Endodermal cell (in vitro differentiated cells): Measurements from ENCODE around the gene NPPA. TPM values are rescaled to one million over a fixed set of nuclear protein-coding genes. Genes with fewer than 3 reads are reported as not detected.
A peak's percentile ranks its signal among the peaks of the same experiment; 100 is the strongest.

Experiments
- DNase-seq: peaks from one replicate; pipeline ENCODE4 v3.0.0-alpha.2; 2017
- H3K27ac ChIP-seq: 2 replicates; pipeline ENCODE4 v1.5.1; 2013; ENCODE audit warnings: mild to moderate bottlenecking, low read depth, low read length, moderate library complexity
- H3K27me3 ChIP-seq: 2 replicates; pipeline ENCODE4 v1.6.1; 2013; ENCODE audit warnings: mild to moderate bottlenecking, low read length, moderate library complexity; ENCODE audit not compliant: insufficient read depth, control insufficient read depth, poor library complexity, severe bottlenecking
- H3K36me3 ChIP-seq: 2 replicates; pipeline ENCODE4 v1.7.0; 2013; ENCODE audit warnings: mild to moderate bottlenecking, low read length, moderate library complexity; ENCODE audit not compliant: control insufficient read depth, insufficient read depth
- H3K4me1 ChIP-seq: one replicate; pipeline ENCODE4 v1.7.0; 2013; ENCODE audit warnings: low read length; ENCODE audit not compliant: control insufficient read depth, insufficient read depth
- H3K4me3 ChIP-seq: 2 replicates; pipeline ENCODE4 v1.5.1; 2013; ENCODE audit warnings: mild to moderate bottlenecking, low read length, moderate library complexity
- H3K9ac ChIP-seq: 2 replicates; pipeline ENCODE4 v1.6.1; 2013; ENCODE audit warnings: mild to moderate bottlenecking, low read length, moderate library complexity; ENCODE audit not compliant: poor library complexity, severe bottlenecking; ENCODE audit errors: extremely low read depth
- H3K9me3 ChIP-seq: 2 replicates; pipeline ENCODE4 v1.6.1; 2013; ENCODE audit warnings: mild to moderate bottlenecking, low read length, moderate library complexity; ENCODE audit not compliant: control insufficient read depth
- H3K27ac Mint-ChIP-seq: 2 replicates; pipeline ENCODE4 v1.8.0; 2020; ENCODE audit warnings: mixed read lengths
- H3K27me3 Mint-ChIP-seq: 2 replicates; pipeline ENCODE4 v1.8.0; 2021; ENCODE audit warnings: mild to moderate bottlenecking, mixed read lengths; ENCODE audit not compliant: insufficient read depth
- H3K36me3 Mint-ChIP-seq: 2 replicates; pipeline ENCODE4 v1.8.0; 2020; ENCODE audit warnings: low read depth, mixed read lengths
- H3K4me1 Mint-ChIP-seq: 2 replicates; pipeline ENCODE4 v1.8.0; 2020; ENCODE audit warnings: mixed read lengths
- H3K4me3 Mint-ChIP-seq: 2 replicates; pipeline ENCODE4 v1.8.0; 2020; ENCODE audit warnings: mild to moderate bottlenecking, moderate library complexity, mixed read lengths
- H3K9me3 Mint-ChIP-seq: 2 replicates; pipeline ENCODE4 v1.8.0; 2020; ENCODE audit warnings: mild to moderate bottlenecking, mixed read lengths
- CTCF ChIP-seq: fragments of 200-600 bp; sonication (generic); conservative IDR thresholded peaks from 2 replicates; pipeline ENCODE4 v1.5.0; 2021; ENCODE audit warnings: antibody characterized with exemption, mild to moderate bottlenecking
- WGBS, 2 experiments: methylation state at CpG; one replicate each; pipeline versions ENCODE4 v1.1.5 to v1.1.7; 2013; ENCODE audit warnings: missing lambda C conversion rate in 2 of 2, mixed read lengths in 1 of 2; ENCODE audit not compliant: insufficient coverage in 1 of 2, insufficient read length in 1 of 2; 5-methylcytosine and 5-hydroxymethylcytosine counted together
- total RNA-seq, 2 donors: library from RNA; stranded (reverse); fragmentation: NEBNext Ultra II Directional in 1 of 2; extraction: Animal tissue kit (Norgen Biotek cat#: 25700) in 1 of 2; gene quantifications; 2 replicates in 1 of 2; 3 replicates in 1 of 2; pipeline ENCODE4 v1.2.1, GENCODE V29; 2021

Gene NPPA
- total RNA-seq, 2 donors from 2014 or later = not detected

DNA sequence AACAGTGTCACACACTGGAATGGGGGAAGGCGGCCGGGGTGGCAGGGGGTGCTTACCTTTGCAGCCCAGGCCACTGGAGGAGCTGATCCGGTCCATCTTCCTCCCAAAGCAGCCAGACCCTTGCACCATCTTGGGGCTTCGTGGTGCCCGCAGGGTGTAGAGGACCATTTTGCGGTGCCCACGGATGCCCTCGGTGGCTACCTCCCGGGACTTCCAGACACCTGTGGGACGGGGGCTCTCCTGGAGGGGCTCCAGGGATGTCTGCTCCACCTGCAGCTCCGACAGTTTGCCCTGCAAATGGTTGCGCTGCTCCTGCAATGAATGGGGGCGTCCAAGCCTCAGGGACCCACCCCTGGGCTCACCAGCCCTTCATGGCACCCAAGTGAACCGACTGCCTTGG lies 10.6 kb upstream of the NPPA start:
- H3K9me3 ChIP-seq = no peaks in the 10 kb centered on the region
- no peaks in the 10 kb centered on the region for H3K9me3 Mint-ChIP-seq

DNA sequence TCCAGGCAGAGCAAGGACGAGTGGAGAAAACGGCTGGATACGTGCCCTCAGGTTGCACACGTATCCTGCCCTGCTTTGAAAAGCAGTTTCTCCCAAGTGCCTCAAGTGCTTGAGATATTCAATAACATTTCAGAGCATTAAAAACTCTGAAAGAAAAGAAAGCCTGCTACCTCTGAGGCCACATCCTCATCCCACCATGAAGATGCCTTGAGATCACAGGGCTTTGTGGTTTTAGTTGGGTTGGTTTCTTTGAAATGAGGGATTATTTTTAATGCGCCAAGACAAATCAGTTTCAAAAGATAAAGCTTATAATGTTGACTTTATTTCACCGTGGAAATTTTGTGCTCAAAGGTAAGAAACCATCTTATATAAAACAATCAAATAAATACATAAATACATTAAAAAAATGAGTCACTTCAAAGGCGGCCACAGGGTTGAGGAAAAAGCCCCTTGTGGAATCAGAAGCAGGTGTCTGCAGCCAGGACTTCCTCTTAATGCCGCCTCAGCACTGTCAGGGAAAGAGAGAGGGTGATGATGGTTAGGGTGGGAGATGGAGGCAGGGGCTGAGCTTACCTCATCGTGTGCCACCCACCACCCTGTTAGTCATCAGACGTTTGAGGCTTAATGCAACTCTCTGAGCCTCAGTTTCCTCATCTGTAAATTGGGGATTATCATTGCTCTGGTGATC lies 9.7 kb upstream of the NPPA start:
- Mint-ChIP-seq H3K4me3 (no peak overlapping the region), H3K9me3 (no peaks in the 10 kb centered on the region), H3K27me3 (peaks cover 55% of the 10 kb centered on the region), H3K27ac (no peak overlapping the region), H3K36me3 (no peaks in the 10 kb centered on the region), H3K4me1 (peaks cover 6% of the 10 kb centered on the region)
- peak overlapping the region; percentile 77 for H3K9ac ChIP-seq
- DNase-seq = no peak
- WGBS, 2 experiments = 65 to 69% methylated on average over 5 to 10 of the region's 10 CpGs
- H3K9me3 ChIP-seq = no peaks in the 10 kb centered on the region
- peaks cover 6% of the 10 kb centered on the region for H3K27me3 ChIP-seq
- peaks cover 5% of the 10 kb centered on the region for H3K4me1 ChIP-seq
- no peaks in the 10 kb centered on the region for H3K36me3 ChIP-seq
- no peak overlapping the region for H3K27ac ChIP-seq
- H3K4me3 ChIP-seq = peak overlapping the region; percentile 77
- TF ChIP-seq CTCF = no peak

More for the DNA sequence above, 10.6 kb upstream of the NPPA start:
- DNase-seq = no peak
- peaks cover 5% of the 10 kb centered on the region for H3K4me1 ChIP-seq
- no peak for TF ChIP-seq CTCF
- peaks cover 57% of the 10 kb centered on the region for H3K27me3 Mint-ChIP-seq
- H3K27ac Mint-ChIP-seq = no peak overlapping the region
- H3K27ac ChIP-seq = no peak overlapping the region
- peaks cover 6% of the 10 kb centered on the region for H3K27me3 ChIP-seq
- H3K36me3 ChIP-seq = no peaks in the 10 kb centered on the region
- peak overlapping the region; percentile 77 for H3K9ac ChIP-seq
- H3K4me3 ChIP-seq = peak overlapping the region; percentile 77
- WGBS, 2 experiments = 77 to 84% methylated on average over 12 to 14 of the region's 14 CpGs
- peak overlapping the region; percentile 47 for H3K4me3 Mint-ChIP-seq
- no peaks in the 10 kb centered on the region for H3K36me3 Mint-ChIP-seq
- peaks cover 6% of the 10 kb centered on the region for H3K4me1 Mint-ChIP-seq

DNA sequence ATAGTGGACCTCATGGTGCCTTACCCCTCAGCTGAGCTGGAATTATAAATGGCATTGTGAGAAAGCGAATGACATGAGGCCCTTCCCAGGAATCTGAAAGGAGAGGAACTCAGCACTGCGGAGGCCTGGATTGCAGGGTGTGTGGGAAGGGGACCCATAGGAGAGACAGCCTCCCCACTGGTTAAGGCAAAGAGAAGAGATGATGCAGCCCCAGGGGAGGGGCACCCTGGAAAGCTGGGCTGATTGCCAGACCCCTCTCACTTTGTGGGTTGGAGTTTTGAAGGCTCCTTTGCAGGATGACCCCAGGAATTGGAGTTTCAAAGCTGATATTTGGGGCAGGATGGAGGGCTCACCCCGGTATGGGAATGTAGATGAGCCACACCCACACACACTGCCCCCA lies 9.1 kb upstream of the NPPA start:
- Mint-ChIP-seq H3K27ac (no peak overlapping the region), H3K4me3 (no peak overlapping the region), H3K4me1 (peaks cover 6% of the 10 kb centered on the region), H3K9me3 (no peaks in the 10 kb centered on the region), H3K27me3 (peaks cover 52% of the 10 kb centered on the region), H3K36me3 (no peaks in the 10 kb centered on the region)
- Histone ChIP-seq H3K36me3 (no peaks in the 10 kb centered on the region), H3K27me3 (peaks cover 6% of the 10 kb centered on the region), H3K27ac (no peak overlapping the region), H3K4me3 (peak overlapping the region; percentile 77), H3K9ac (no peak overlapping the region), H3K4me1 (peaks cover 5% of the 10 kb centered on the region), H3K9me3 (no peaks in the 10 kb centered on the region)
- 59 to 64% methylated on average over 3 of the region's 3 CpGs for WGBS, 2 experiments
- no peak for TF ChIP-seq CTCF
- DNase-seq = no peak
